Germinal center (tissue), 1 donor: Measurements from ENCODE around the gene ERC1.

Experiments used
- DNase-seq: peaks from one replicate; pipeline ENCODE4 v3.0.0; 2012; ENCODE audit warnings: mixed read lengths, low spot score

The ERC1 gene

GRCh38 chr12:1493781-1494565 lies 502.9 kb downstream of the ERC1 start:
- DNase-seq, result no peak

- no peak for DNase-seq
Observed at GRCh38 chr12:1494856-1495255, 503.8 kb downstream of the ERC1 start.

GRCh38 chr12:1496162-1496900 lies 505.3 kb downstream of the ERC1 start:
- no peak for DNase-seq

GRCh38 chr12:1497161-1497560 lies 506.1 kb downstream of the ERC1 start:
- DNase-seq, result no peak

GRCh38 chr12:1498199-1498740 lies 507.2 kb downstream of the ERC1 start:
- DNase-seq, result no peak

GRCh38 chr12:1499351-1499750 lies 508.3 kb downstream of the ERC1 start:
- no peak for DNase-seq

GRCh38 chr12:1500095-1500801 lies 509.2 kb downstream of the ERC1 start:
- no peak for DNase-seq

GRCh38 chr12:1501001-1501400 lies 510.0 kb downstream of the ERC1 start:
- DNase-seq, result no peak

GRCh38 chr12:1501695-1502378 lies 510.8 kb downstream of the ERC1 start:
- DNase-seq, result no peak

GRCh38 chr12:1502379-1502720 lies 511.3 kb downstream of the ERC1 start:
- no peak for DNase-seq

GRCh38 chr12:1502831-1503230 lies 511.8 kb downstream of the ERC1 start:
- DNase-seq, result no peak

GRCh38 chr12:1503281-1503711 lies 512.3 kb downstream of the ERC1 start:
- DNase-seq, result no peak

- no peak for DNase-seq
Observed at GRCh38 chr12:1504304-1504894, 513.4 kb downstream of the ERC1 start.

- DNase-seq, result no peak
Observed at GRCh38 chr12:1504895-1505311, 513.9 kb downstream of the ERC1 start.

- DNase-seq, result no peak
Observed at GRCh38 chr12:1505576-1505975, 514.6 kb downstream of the ERC1 start.

GRCh38 chr12:1507308-1507707 lies 516.3 kb downstream of the ERC1 start:
- no peak for DNase-seq

GRCh38 chr12:1509413-1510052 lies 518.5 kb downstream of the ERC1 start:
- no peak for DNase-seq

GRCh38 chr12:1510056-1510812 lies 519.2 kb downstream of the ERC1 start:
- no peak for DNase-seq

- DNase-seq, result no peak
Observed at GRCh38 chr12:1515010-1515409, 524.0 kb downstream of the ERC1 start.

GRCh38 chr12:1515428-1515827 lies 524.4 kb downstream of the ERC1 start:
- no peak for DNase-seq
